HG02623 (cell line): ENCODE data around the gene P2RX7.
"Not testable (repeated sequence)": the region's sequence is repeated elsewhere in the genome, so short reads cannot be mapped to it uniquely, and the experiment has no call there.

ENCODE experiments used
- ATAC-seq: cut with Tn5 transposase; IDR thresholded peaks from one replicate; pipeline ENCODE4 v1.9.1; 2021; ENCODE audit warnings: moderate library complexity; ENCODE audit not compliant: unreplicated experiment

Gene P2RX7

GRCh38 chr12:121133838-121134237 lies 1.2 kb downstream of the P2RX7 start:
- no peak for ATAC-seq

- ATAC-seq = no peak
Measured at GRCh38 chr12:121135320-121135719, 2.6 kb downstream of the P2RX7 start.

GRCh38 chr12:121137512-121137911 lies 4.8 kb downstream of the P2RX7 start:
- ATAC-seq = no peak

GRCh38 chr12:121138284-121138683 lies 5.6 kb downstream of the P2RX7 start:
- ATAC-seq = no peak

- no peak for ATAC-seq
Measured at GRCh38 chr12:121139286-121139685, 6.6 kb downstream of the P2RX7 start.

- no peak for ATAC-seq
Measured at GRCh38 chr12:121142171-121142950, 9.7 kb downstream of the P2RX7 start.

GRCh38 chr12:121144416-121144914 lies 11.8 kb downstream of the P2RX7 start:
- ATAC-seq = no peak

- no peak for ATAC-seq
Measured at GRCh38 chr12:121145221-121145620, 12.5 kb downstream of the P2RX7 start.

- ATAC-seq = not testable (repeated sequence)
Measured at GRCh38 chr12:121149289-121149688, 16.6 kb downstream of the P2RX7 start.

GRCh38 chr12:121154793-121155375 lies 22.2 kb downstream of the P2RX7 start:
- no peak for ATAC-seq

- ATAC-seq = no peak
Measured at GRCh38 chr12:121156365-121156764, 23.7 kb downstream of the P2RX7 start.

- ATAC-seq = no peak
Measured at GRCh38 chr12:121158085-121158484, 25.4 kb downstream of the P2RX7 start.

GRCh38 chr12:121158728-121159351 lies 26.2 kb downstream of the P2RX7 start:
- not testable (repeated sequence) for ATAC-seq

- no peak for ATAC-seq
Measured at GRCh38 chr12:121159467-121160307, 27.0 kb downstream of the P2RX7 start.

- ATAC-seq = no peak
Measured at GRCh38 chr12:121162384-121162783, 29.7 kb downstream of the P2RX7 start.

GRCh38 chr12:121162985-121163384 lies 30.3 kb downstream of the P2RX7 start:
- ATAC-seq = no peak

GRCh38 chr12:121164839-121165238 lies 32.2 kb downstream of the P2RX7 start:
- not testable (repeated sequence) for ATAC-seq

- no peak for ATAC-seq
Measured at GRCh38 chr12:121165316-121165715, 32.6 kb downstream of the P2RX7 start.

GRCh38 chr12:121166356-121166755 lies 33.7 kb downstream of the P2RX7 start:
- no peak for ATAC-seq

GRCh38 chr12:121167232-121167820 lies 34.6 kb downstream of the P2RX7 start:
- no peak for ATAC-seq

- no peak for ATAC-seq
Measured at GRCh38 chr12:121167951-121168350, 35.3 kb downstream of the P2RX7 start.
